Vagina (tissue), 2 donors: ENCODE data around the gene PLA2G4C.

ENCODE experiments used
- CTCF ChIP-seq, 3 experiments: fragments of 450-650 bp in 2 of 3; fragments of 200-600 bp in 1 of 3; sonication (generic) in 1 of 3; IDR thresholded peaks; one replicate each; pipeline ENCODE4 v1.5.1; 2017 to 2019; ENCODE audit warnings: antibody characterized with exemption in 3 of 3, mild to moderate bottlenecking in 2 of 3, moderate library complexity in 2 of 3
- POLR2A ChIP-seq, 2 donors: fragments of 450-650 bp; IDR thresholded peaks; one replicate each; pipeline ENCODE4 v1.6.1; 2017; ENCODE audit warnings: antibody characterized with exemption in 2 of 2, mild to moderate bottlenecking in 2 of 2, moderate library complexity in 2 of 2

- TF ChIP-seq POLR2A (IDR thresholded peaks at IDR 0.05) (no peak), CTCF (IDR thresholded peaks at IDR 0.05) (no peak)
Measured at GRCh38 chr19:48020686-48021085, 89.9 kb downstream of the PLA2G4C start.
